ENCODE measurements around the gene USP20. TPM values are rescaled to one million over a fixed set of nuclear protein-coding genes. Genes with fewer than 3 reads are reported as not detected.

The USP20 gene
- total and polyA plus RNA-seq, 5 donors from 2014 or later: 37.1 to 116 (median 48.5) TPM

GRCh38 chr9:129857207-129857606 is 21.9 kb downstream of the USP20 start:
- Histone ChIP-seq H3K4me3 (ENCODE audit: low read depth, low read length) (no peak overlapping the region), H3K27me3 (ENCODE audit: control insufficient read depth, insufficient read depth, low read length) (no peaks in the 10 kb centered on the region), H3K36me3 (ENCODE audit: control insufficient read depth, insufficient read depth, low read length) (peaks cover 79% of the 10 kb centered on the region), H3K27ac (ENCODE audit: insufficient read depth, low read length, poor library complexity, severe bottlenecking) (peak overlapping the region; percentile 25), H3K9me3 (ENCODE audit: control insufficient read depth in 2 of 2, low read length in 2 of 2) (no peaks in the 10 kb centered on the region), H3K4me1 (ENCODE audit: control insufficient read depth, insufficient read depth, low read length, poor library complexity, severe bottlenecking) (peaks cover 23% of the 10 kb centered on the region)
- peak overlapping the region; percentile 65 to 85 (median 75) for H3K27ac Mint-ChIP-seq
- peaks cover 4 to 46% (median 19%) of the 10 kb centered on the region in 4 donors for H3K4me1 Mint-ChIP-seq
- peaks cover 49% of the 10 kb centered on the region for H3K36me3 Mint-ChIP-seq
- H3K27me3 Mint-ChIP-seq: no peaks in the 10 kb centered on the region
- H3K9me3 Mint-ChIP-seq: no peaks in the 10 kb centered on the region
- no peak for ATAC-seq (ENCODE audit: low read depth in 2 of 2)
- no peak overlapping the region for H3K4me3 Mint-ChIP-seq
- no peak for DNase-seq

GRCh38 chr9:129858167-129858962 is 23.1 kb downstream of the USP20 start:
- peaks cover 4 to 51% (median 24%) of the 10 kb centered on the region in 4 donors for H3K4me1 Mint-ChIP-seq

GRCh38 chr9:129860653-129861446 is 25.6 kb downstream of the USP20 start:
- ATAC-seq (ENCODE audit: low read depth in 2 of 2) (no peak), DNase-seq (peak in 1 of 3 donors; percentile 28)
- Mint-ChIP-seq H3K4me3 (no peak overlapping the region), H3K36me3 (peaks cover 39% of the 10 kb centered on the region), H3K27ac (peak overlapping the region; percentile 74 to 91 (median 89)), H3K27me3 (no peaks in the 10 kb centered on the region), H3K9me3 (no peaks in the 10 kb centered on the region), H3K4me1 (peaks cover 6 to 52% (median 34%) of the 10 kb centered on the region in 4 donors)
- H3K9me3 ChIP-seq (ENCODE audit: control insufficient read depth in 2 of 2, low read length in 2 of 2): no peaks in the 10 kb centered on the region
- H3K36me3 ChIP-seq (ENCODE audit: control insufficient read depth, insufficient read depth, low read length): peaks cover 46% of the 10 kb centered on the region
- no peak overlapping the region for H3K4me3 ChIP-seq (ENCODE audit: low read depth, low read length)
- peak overlapping the region; percentile 56 for H3K27ac ChIP-seq (ENCODE audit: insufficient read depth, low read length, poor library complexity, severe bottlenecking)
- peaks cover 54% of the 10 kb centered on the region for H3K4me1 ChIP-seq (ENCODE audit: control insufficient read depth, insufficient read depth, low read length, poor library complexity, severe bottlenecking)
- H3K27me3 ChIP-seq (ENCODE audit: control insufficient read depth, insufficient read depth, low read length): no peaks in the 10 kb centered on the region

More at GRCh38 chr9:129858167-129858962, 23.1 kb downstream of the USP20 start:
- H3K9me3 Mint-ChIP-seq: no peaks in the 10 kb centered on the region
- Histone ChIP-seq H3K27me3 (ENCODE audit: control insufficient read depth, insufficient read depth, low read length) (no peaks in the 10 kb centered on the region), H3K27ac (ENCODE audit: insufficient read depth, low read length, poor library complexity, severe bottlenecking) (peak overlapping the region; percentile 25), H3K36me3 (ENCODE audit: control insufficient read depth, insufficient read depth, low read length) (peaks cover 68% of the 10 kb centered on the region), H3K4me3 (ENCODE audit: low read depth, low read length) (no peak overlapping the region), H3K4me1 (ENCODE audit: control insufficient read depth, insufficient read depth, low read length, poor library complexity, severe bottlenecking) (peaks cover 34% of the 10 kb centered on the region), H3K9me3 (ENCODE audit: control insufficient read depth in 2 of 2, low read length in 2 of 2) (no peaks in the 10 kb centered on the region)
- ATAC-seq (ENCODE audit: low read depth in 2 of 2) (no peak), DNase-seq (no peak)
- H3K27me3 Mint-ChIP-seq: no peaks in the 10 kb centered on the region
- H3K36me3 Mint-ChIP-seq: peaks cover 49% of the 10 kb centered on the region
- no peak overlapping the region for H3K4me3 Mint-ChIP-seq
- H3K27ac Mint-ChIP-seq: peak overlapping the region in 2 of 3 donors; percentile 48 to 83

GRCh38 chr9:129861447-129861827 is 26.2 kb downstream of the USP20 start:
- H3K9me3 Mint-ChIP-seq: no peaks in the 10 kb centered on the region
- H3K27me3 Mint-ChIP-seq: no peaks in the 10 kb centered on the region
- Histone ChIP-seq H3K9me3 (ENCODE audit: control insufficient read depth in 2 of 2, low read length in 2 of 2) (no peaks in the 10 kb centered on the region), H3K4me3 (ENCODE audit: low read depth, low read length) (no peak overlapping the region), H3K27me3 (ENCODE audit: control insufficient read depth, insufficient read depth, low read length) (no peaks in the 10 kb centered on the region), H3K36me3 (ENCODE audit: control insufficient read depth, insufficient read depth, low read length) (peaks cover 41% of the 10 kb centered on the region), H3K27ac (ENCODE audit: insufficient read depth, low read length, poor library complexity, severe bottlenecking) (peak overlapping the region; percentile 56), H3K4me1 (ENCODE audit: control insufficient read depth, insufficient read depth, low read length, poor library complexity, severe bottlenecking) (peaks cover 60% of the 10 kb centered on the region)
- H3K27ac Mint-ChIP-seq: peak overlapping the region; percentile 38 to 91 (median 79)
- H3K36me3 Mint-ChIP-seq: peaks cover 35% of the 10 kb centered on the region
- H3K4me1 Mint-ChIP-seq: peaks cover 7 to 57% (median 39%) of the 10 kb centered on the region in 4 donors
- DNase-seq (no peak), ATAC-seq (ENCODE audit: low read depth in 2 of 2) (no peak)
- H3K4me3 Mint-ChIP-seq: peak overlapping the region in 1 of 4 donors; percentile 40

- DNase-seq: peak; percentile 56 to 91 (median 62)
- Mint-ChIP-seq H3K27me3 (no peaks in the 10 kb centered on the region), H3K9me3 (peaks cover 0 to 1% (median 0%) of the 10 kb centered on the region in 7 donors), H3K4me1 (peaks cover 11 to 72% (median 48%) of the 10 kb centered on the region in 4 donors), H3K36me3 (peaks cover 33% of the 10 kb centered on the region), H3K4me3 (peak overlapping the region; percentile 49 to 74 (median 72)), H3K27ac (peak overlapping the region; percentile 95 to 96 (median 95))
- peaks cover 77% of the 10 kb centered on the region for H3K4me1 ChIP-seq (ENCODE audit: control insufficient read depth, insufficient read depth, low read length, poor library complexity, severe bottlenecking)
- H3K36me3 ChIP-seq (ENCODE audit: control insufficient read depth, insufficient read depth, low read length): peaks cover 25% of the 10 kb centered on the region
- H3K9me3 ChIP-seq (ENCODE audit: control insufficient read depth in 2 of 2, low read length in 2 of 2): no peaks in the 10 kb centered on the region
- H3K27me3 ChIP-seq (ENCODE audit: control insufficient read depth, insufficient read depth, low read length): no peaks in the 10 kb centered on the region
- peak overlapping the region; percentile 3 for H3K4me3 ChIP-seq (ENCODE audit: low read depth, low read length)
- H3K27ac ChIP-seq (ENCODE audit: insufficient read depth, low read length, poor library complexity, severe bottlenecking): peak overlapping the region; percentile 94
- peak; percentile 80 to 83 for ATAC-seq (ENCODE audit: low read depth in 2 of 2)
Measured at GRCh38 chr9:129863059-129863690, 27.9 kb downstream of the USP20 start.

- ATAC-seq (ENCODE audit: low read depth in 2 of 2) (no peak), DNase-seq (peak in 2 of 3 donors; percentile 61 to 75)
- H3K9me3 ChIP-seq (ENCODE audit: control insufficient read depth in 2 of 2, low read length in 2 of 2): no peaks in the 10 kb centered on the region
- peak overlapping the region; percentile 29 to 85 (median 74) for H3K4me3 Mint-ChIP-seq
- peaks cover 16 to 86% (median 54%) of the 10 kb centered on the region in 4 donors for H3K4me1 Mint-ChIP-seq
- peaks cover 28% of the 10 kb centered on the region for H3K36me3 Mint-ChIP-seq
- H3K27me3 ChIP-seq (ENCODE audit: control insufficient read depth, insufficient read depth, low read length): no peaks in the 10 kb centered on the region
- peaks cover 97% of the 10 kb centered on the region for H3K4me1 ChIP-seq (ENCODE audit: control insufficient read depth, insufficient read depth, low read length, poor library complexity, severe bottlenecking)
- peaks cover 0 to 1% (median 0%) of the 10 kb centered on the region in 7 donors for H3K9me3 Mint-ChIP-seq
- H3K27ac ChIP-seq (ENCODE audit: insufficient read depth, low read length, poor library complexity, severe bottlenecking): peak overlapping the region; percentile 94
- H3K36me3 ChIP-seq (ENCODE audit: control insufficient read depth, insufficient read depth, low read length): peaks cover 17% of the 10 kb centered on the region
- peak overlapping the region; percentile 37 for H3K4me3 ChIP-seq (ENCODE audit: low read depth, low read length)
- peak overlapping the region; percentile 21 to 95 (median 85) for H3K27ac Mint-ChIP-seq
- no peaks in the 10 kb centered on the region for H3K27me3 Mint-ChIP-seq
Measured at GRCh38 chr9:129864991-129865647, 29.9 kb downstream of the USP20 start.

Measured in CD4-positive, CD25-positive, alpha-beta regulatory T cell (primary cell).